Neural progenitor cell (in vitro differentiated cells): ENCODE data around the gene CBLB. TPM values are rescaled to one million over a fixed set of nuclear protein-coding genes. Genes with fewer than 3 reads are reported as not detected.

Source experiments
- DNase-seq: peaks from one replicate; pipeline ENCODE4 v3.0.0-alpha.2; 2016; ENCODE audit warnings: low spot score
- H2AFZ ChIP-seq: fragments of 200-600 bp; sonication (generic); replicated peaks from 2 replicates; pipeline ENCODE4 v1.6.1; 2016; ENCODE audit warnings: antibody characterized with exemption
- H3F3A ChIP-seq: fragments of 200-600 bp; sonication (generic); 2 replicates; pipeline ENCODE4 v1.6.1; 2016; ENCODE audit warnings: antibody characterized with exemption, low read depth
- H3K27ac ChIP-seq: fragments of 200-600 bp; sonication (generic); 2 replicates; pipeline ENCODE4 v1.5.1; 2016; ENCODE audit warnings: mild to moderate bottlenecking
- H3K27me3 ChIP-seq: fragments of 200-600 bp; sonication (generic); 2 replicates; pipeline ENCODE4 v1.6.1; 2016; ENCODE audit warnings: mild to moderate bottlenecking, moderate library complexity
- H3K36me3 ChIP-seq: fragments of 200-600 bp; sonication (generic); 2 replicates; pipeline ENCODE4 v1.5.1; 2016
- H3K4me1 ChIP-seq: fragments of 200-600 bp; sonication (generic); 2 replicates; pipeline ENCODE4 v1.6.1; 2016; ENCODE audit warnings: mixed run types
- H3K4me2 ChIP-seq: fragments of 200-600 bp; sonication (generic); 2 replicates; pipeline ENCODE4 v1.6.1; 2016
- H3K4me3 ChIP-seq: fragments of 200-600 bp; sonication (generic); 2 replicates; pipeline ENCODE4 v1.5.1; 2016
- H3K79me2 ChIP-seq: fragments of 200-600 bp; sonication (generic); 2 replicates; pipeline ENCODE4 v1.6.1; 2016; ENCODE audit warnings: low read depth
- H3K9ac ChIP-seq: fragments of 200-600 bp; sonication (generic); 2 replicates; pipeline ENCODE4 v1.6.1; 2016
- H3K9me3 ChIP-seq: fragments of 200-600 bp; sonication (generic); 2 replicates; pipeline ENCODE4 v1.5.1; 2016; ENCODE audit warnings: low read depth
- H4K20me1 ChIP-seq: fragments of 200-600 bp; sonication (generic); 2 replicates; pipeline ENCODE4 v1.6.1; 2016; ENCODE audit warnings: low read depth
- H3K27ac Mint-ChIP-seq: 3 replicates; pipeline ENCODE4 v1.8.0; 2021; ENCODE audit warnings: mixed read lengths
- H3K27me3 Mint-ChIP-seq: 2 replicates; pipeline ENCODE4 v1.8.0; 2022; ENCODE audit warnings: low read depth, mild to moderate bottlenecking, inconsistent platforms, moderate library complexity, mixed read lengths; ENCODE audit not compliant: insufficient read depth
- H3K36me3 Mint-ChIP-seq: 3 replicates; pipeline ENCODE4 v1.8.0; 2021; ENCODE audit warnings: mixed read lengths
- H3K4me1 Mint-ChIP-seq: 3 replicates; pipeline ENCODE4 v1.8.0; 2021; ENCODE audit warnings: mixed read lengths
- H3K4me3 Mint-ChIP-seq: 3 replicates; pipeline ENCODE4 v1.8.0; 2021; ENCODE audit warnings: mild to moderate bottlenecking, moderate library complexity, mixed read lengths
- H3K9me3 Mint-ChIP-seq: 3 replicates; pipeline ENCODE4 v1.8.0; 2020; ENCODE audit warnings: mixed read lengths
- EZH2 ChIP-seq: fragments of 200-600 bp; sonication (generic); IDR thresholded peaks from 2 replicates; pipeline ENCODE4 v1.6.1; 2017; ENCODE audit warnings: antibody characterized with exemption, mild to moderate bottlenecking, moderate library complexity
- EZH2phosphoT487 ChIP-seq: fragments of 200-600 bp; sonication (generic); IDR thresholded peaks from 2 replicates; pipeline ENCODE4 v1.6.1; 2017; ENCODE audit warnings: antibody characterized with exemption
- total RNA-seq: library from RNA; depleted of rRNA; stranded (reverse); fragments of >200 nt; gene quantifications from 2 replicates; pipeline ENCODE4 v1.2.3, GENCODE V29; 2015; ENCODE audit warnings: low replicate concordance
- TF ChIP-seq, protein P1 (sequence below): fragments of 200-600 bp; sonication (generic); IDR thresholded peaks from 2 replicates; pipeline ENCODE4 v1.5.1; 2017; ENCODE audit warnings: antibody characterized with exemption, mild to moderate bottlenecking

The CBLB gene
- total RNA-seq, 1 donor from 2014 or later: 105 TPM

DNA sequence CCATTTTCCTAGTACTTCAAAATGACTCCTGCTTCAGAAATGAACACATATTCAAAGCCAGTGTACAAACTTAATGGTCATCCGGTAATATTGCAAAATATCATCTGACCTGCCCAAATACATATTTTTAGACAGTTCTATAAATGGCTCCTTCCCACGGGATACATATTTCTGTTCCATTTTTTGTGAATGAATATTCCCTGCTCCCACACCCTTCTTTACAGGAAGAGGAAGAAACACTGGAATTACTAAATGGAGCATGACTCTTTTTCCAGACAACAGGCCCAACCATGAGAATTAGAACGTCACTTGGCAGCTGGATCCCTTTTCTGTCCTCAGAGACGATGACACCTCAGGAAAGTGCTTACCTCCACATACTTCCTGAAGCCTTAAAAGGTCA lies 38.0 kb upstream of the CBLB start:
- Histone ChIP-seq H3F3A (no peaks in the 10 kb centered on the region), H3K9me3 (no peaks in the 10 kb centered on the region), H2AFZ (no peak overlapping the region), H3K4me2 (no peak overlapping the region), H3K9ac (no peak overlapping the region), H3K4me3 (no peak overlapping the region), H4K20me1 (no peaks in the 10 kb centered on the region), H3K36me3 (no peaks in the 10 kb centered on the region), H3K27me3 (no peaks in the 10 kb centered on the region), H3K4me1 (no peaks in the 10 kb centered on the region), H3K79me2 (no peaks in the 10 kb centered on the region), H3K27ac (no peak overlapping the region)
- H3K4me1 Mint-ChIP-seq: no peaks in the 10 kb centered on the region
- H3K4me3 Mint-ChIP-seq: no peak overlapping the region
- no peak for TF ChIP-seq EZH2phosphoT487
- H3K27me3 Mint-ChIP-seq: no peaks in the 10 kb centered on the region
- peaks cover 3% of the 10 kb centered on the region for H3K9me3 Mint-ChIP-seq
- no peak for DNase-seq
- H3K36me3 Mint-ChIP-seq: no peaks in the 10 kb centered on the region
- no peak overlapping the region for H3K27ac Mint-ChIP-seq

DNA sequence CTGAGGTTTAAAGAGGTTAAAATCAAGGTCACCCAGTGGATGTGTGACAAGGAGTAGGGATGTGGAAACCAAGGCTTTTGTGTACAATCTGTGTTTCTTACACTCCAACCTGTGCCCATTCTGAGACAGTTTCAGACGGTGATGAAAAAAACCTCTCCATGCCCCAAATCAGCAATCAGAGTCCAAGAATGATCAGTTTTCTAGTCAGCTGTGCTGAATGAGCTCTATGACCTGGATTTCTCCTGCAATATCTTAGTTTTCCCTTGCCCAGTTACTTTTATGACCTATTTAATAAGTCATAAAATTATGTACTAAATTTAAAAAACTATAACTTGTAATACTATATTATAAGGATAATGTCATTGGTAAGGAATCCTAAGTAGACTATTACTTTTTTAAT lies 37.5 kb upstream of the CBLB start:
- no peak overlapping the region for H3K4me2 ChIP-seq
- no peak overlapping the region for H3K27ac ChIP-seq
- H3K4me3 ChIP-seq: no peak overlapping the region
- H4K20me1 ChIP-seq: no peaks in the 10 kb centered on the region
- no peak overlapping the region for H2AFZ ChIP-seq
- TF ChIP-seq EZH2phosphoT487 (no peak), EZH2 (no peak)
- TF ChIP-seq, protein P1, sequence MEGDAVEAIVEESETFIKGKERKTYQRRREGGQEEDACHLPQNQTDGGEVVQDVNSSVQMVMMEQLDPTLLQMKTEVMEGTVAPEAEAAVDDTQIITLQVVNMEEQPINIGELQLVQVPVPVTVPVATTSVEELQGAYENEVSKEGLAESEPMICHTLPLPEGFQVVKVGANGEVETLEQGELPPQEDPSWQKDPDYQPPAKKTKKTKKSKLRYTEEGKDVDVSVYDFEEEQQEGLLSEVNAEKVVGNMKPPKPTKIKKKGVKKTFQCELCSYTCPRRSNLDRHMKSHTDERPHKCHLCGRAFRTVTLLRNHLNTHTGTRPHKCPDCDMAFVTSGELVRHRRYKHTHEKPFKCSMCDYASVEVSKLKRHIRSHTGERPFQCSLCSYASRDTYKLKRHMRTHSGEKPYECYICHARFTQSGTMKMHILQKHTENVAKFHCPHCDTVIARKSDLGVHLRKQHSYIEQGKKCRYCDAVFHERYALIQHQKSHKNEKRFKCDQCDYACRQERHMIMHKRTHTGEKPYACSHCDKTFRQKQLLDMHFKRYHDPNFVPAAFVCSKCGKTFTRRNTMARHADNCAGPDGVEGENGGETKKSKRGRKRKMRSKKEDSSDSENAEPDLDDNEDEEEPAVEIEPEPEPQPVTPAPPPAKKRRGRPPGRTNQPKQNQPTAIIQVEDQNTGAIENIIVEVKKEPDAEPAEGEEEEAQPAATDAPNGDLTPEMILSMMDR: no peak
- peaks cover 3% of the 10 kb centered on the region for H3K9me3 Mint-ChIP-seq
- no peaks in the 10 kb centered on the region for H3K79me2 ChIP-seq
- no peaks in the 10 kb centered on the region for H3K36me3 Mint-ChIP-seq
- no peak overlapping the region for H3K9ac ChIP-seq
- no peaks in the 10 kb centered on the region for H3K27me3 ChIP-seq
- H3K9me3 ChIP-seq: no peaks in the 10 kb centered on the region
- H3K36me3 ChIP-seq: no peaks in the 10 kb centered on the region
- no peaks in the 10 kb centered on the region for H3F3A ChIP-seq
- H3K4me3 Mint-ChIP-seq: no peak overlapping the region
- H3K27me3 Mint-ChIP-seq: no peaks in the 10 kb centered on the region
- no peak overlapping the region for H3K27ac Mint-ChIP-seq
- no peaks in the 10 kb centered on the region for H3K4me1 ChIP-seq
- DNase-seq: no peak
- H3K4me1 Mint-ChIP-seq: no peaks in the 10 kb centered on the region

DNA sequence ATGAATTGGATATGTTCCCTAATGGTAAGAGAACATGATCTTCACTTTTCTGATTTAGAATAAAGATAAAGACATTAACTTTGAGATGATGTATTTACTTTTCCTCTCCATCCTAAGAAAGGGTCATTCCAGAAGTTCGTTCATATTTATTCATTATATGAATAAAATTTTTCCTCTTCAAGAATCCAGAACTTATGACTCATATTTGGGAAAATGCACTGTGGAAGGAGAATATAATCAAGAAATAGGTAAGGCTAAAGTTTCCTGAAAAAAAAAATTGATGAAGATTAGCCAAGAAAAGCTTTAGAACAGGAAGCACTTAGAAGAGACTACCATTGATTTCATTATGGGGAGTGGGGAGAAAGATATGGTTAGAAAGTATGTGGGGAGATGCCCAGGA lies 36.5 kb upstream of the CBLB start:
- Histone ChIP-seq H3K4me3 (no peak overlapping the region), H3F3A (no peaks in the 10 kb centered on the region), H3K9ac (no peak overlapping the region), H3K36me3 (no peaks in the 10 kb centered on the region), H3K9me3 (no peaks in the 10 kb centered on the region), H2AFZ (no peak overlapping the region), H3K4me2 (no peak overlapping the region), H3K79me2 (no peaks in the 10 kb centered on the region), H3K27ac (no peak overlapping the region), H3K27me3 (no peaks in the 10 kb centered on the region), H4K20me1 (no peaks in the 10 kb centered on the region), H3K4me1 (no peaks in the 10 kb centered on the region)
- H3K36me3 Mint-ChIP-seq: no peaks in the 10 kb centered on the region
- no peaks in the 10 kb centered on the region for H3K4me1 Mint-ChIP-seq
- no peak for DNase-seq
- no peak overlapping the region for H3K4me3 Mint-ChIP-seq
- TF ChIP-seq, protein P1: no peak
- no peak for TF ChIP-seq EZH2phosphoT487
- TF ChIP-seq EZH2: no peak
- no peak overlapping the region for H3K27ac Mint-ChIP-seq
- H3K9me3 Mint-ChIP-seq: peaks cover 3% of the 10 kb centered on the region
- H3K27me3 Mint-ChIP-seq: no peaks in the 10 kb centered on the region

DNA sequence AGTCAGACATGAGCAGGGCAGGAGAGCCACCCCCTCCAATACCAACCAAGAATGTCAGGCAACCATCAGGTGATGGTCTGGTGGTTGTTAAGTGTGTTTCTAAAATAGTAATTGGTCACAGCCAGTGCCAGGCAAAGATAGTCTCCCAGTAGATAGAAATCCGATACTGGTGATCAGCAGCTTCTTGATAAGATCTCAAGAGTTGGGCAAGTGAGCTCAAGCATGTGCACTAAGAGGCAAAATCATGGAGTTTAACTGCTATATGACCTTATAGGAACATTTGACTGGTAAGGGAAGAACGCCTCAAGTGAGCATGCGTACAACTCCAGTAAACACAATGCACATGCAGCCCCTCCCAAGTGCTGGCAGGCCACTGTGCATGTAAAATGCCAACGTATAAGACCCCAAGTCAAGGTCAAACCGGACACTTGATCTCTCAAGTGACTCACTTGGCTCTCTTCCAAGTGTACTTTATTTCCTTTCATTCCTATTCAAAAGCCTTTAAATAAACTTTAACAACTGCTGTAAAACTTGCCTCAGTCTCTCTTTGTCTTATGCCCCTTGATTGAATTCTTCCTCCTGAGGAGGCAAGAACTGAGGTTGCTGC lies 36.0 kb upstream of the CBLB start:
- Mint-ChIP-seq H3K4me1 (no peaks in the 10 kb centered on the region), H3K9me3 (peaks cover 3% of the 10 kb centered on the region), H3K36me3 (no peaks in the 10 kb centered on the region), H3K27ac (no peak overlapping the region), H3K27me3 (no peaks in the 10 kb centered on the region), H3K4me3 (no peak overlapping the region)
- no peaks in the 10 kb centered on the region for H3F3A ChIP-seq
- H3K4me2 ChIP-seq: no peak overlapping the region
- H3K4me3 ChIP-seq: no peak overlapping the region
- no peak overlapping the region for H3K27ac ChIP-seq
- H3K9me3 ChIP-seq: no peaks in the 10 kb centered on the region
- H3K27me3 ChIP-seq: no peaks in the 10 kb centered on the region
- no peak for DNase-seq
- H2AFZ ChIP-seq: no peak overlapping the region
- H3K9ac ChIP-seq: no peak overlapping the region
- no peaks in the 10 kb centered on the region for H3K79me2 ChIP-seq
- no peaks in the 10 kb centered on the region for H3K4me1 ChIP-seq
- no peaks in the 10 kb centered on the region for H4K20me1 ChIP-seq
- TF ChIP-seq EZH2 (no peak), EZH2phosphoT487 (no peak)
- TF ChIP-seq, protein P1: no peak
- no peaks in the 10 kb centered on the region for H3K36me3 ChIP-seq
